Hematopoietic multipotent progenitor cell (in vitro differentiated cells): ENCODE data around the gene VPS35L. TPM values are rescaled to one million over a fixed set of nuclear protein-coding genes. Genes with fewer than 3 reads are reported as not detected.

Source experiments
- DNase-seq, 3 donors: peaks; one replicate each; pipeline ENCODE4 v3.0.0-alpha.2; 2011 to 2015; ENCODE audit warnings: low read depth in 2 of 3, low spot score in 2 of 3
- total RNA-seq: library from RNA; depleted of rRNA; stranded (reverse); fragments of >200 nt; gene quantifications from one replicate; pipeline ENCODE4 v1.2.3, GENCODE V29; 2012

Gene VPS35L
- total RNA-seq, 1 donor: 27.5 TPM

- DNase-seq: no peak
Observed at GRCh38 chr16:19741354-19741753, 185.9 kb downstream of the VPS35L start.

DNA sequence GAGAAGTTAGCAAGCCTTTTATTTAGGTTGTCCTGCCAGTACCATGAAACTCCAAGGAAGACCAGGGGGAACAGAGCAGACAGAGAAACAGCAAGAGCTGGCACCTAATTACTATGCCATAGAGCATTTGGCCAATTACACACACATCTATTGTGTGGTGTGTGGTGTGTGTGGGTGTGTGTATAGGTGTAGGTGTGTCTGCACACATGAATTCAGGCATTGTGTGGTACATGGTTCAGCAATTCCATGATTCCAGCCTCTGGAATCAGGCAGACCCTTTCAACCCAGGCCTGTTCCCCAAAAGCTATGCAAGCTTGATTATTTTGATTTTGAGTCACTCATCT is 188.3 kb downstream of the VPS35L start:
- DNase-seq: no peak

DNA sequence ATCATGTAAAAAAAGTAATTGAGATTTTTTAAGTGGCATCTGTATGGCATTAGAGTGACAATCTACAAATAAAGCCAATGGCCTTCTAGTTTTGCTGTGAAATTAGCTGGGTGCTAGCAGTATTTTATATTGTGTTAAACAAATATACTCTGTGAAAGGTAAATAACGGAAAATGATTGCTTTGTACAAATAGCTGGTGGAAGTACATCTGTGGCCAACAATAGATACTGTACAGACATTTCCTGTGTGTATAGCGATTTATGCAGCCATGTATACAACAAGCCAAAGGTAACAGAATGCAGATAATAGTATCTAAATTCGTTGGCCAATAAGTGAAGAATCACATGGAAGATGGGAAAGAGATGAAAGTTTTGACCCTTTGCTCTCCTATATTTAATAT is 189.2 kb downstream of the VPS35L start:
- no peak for DNase-seq

DNA sequence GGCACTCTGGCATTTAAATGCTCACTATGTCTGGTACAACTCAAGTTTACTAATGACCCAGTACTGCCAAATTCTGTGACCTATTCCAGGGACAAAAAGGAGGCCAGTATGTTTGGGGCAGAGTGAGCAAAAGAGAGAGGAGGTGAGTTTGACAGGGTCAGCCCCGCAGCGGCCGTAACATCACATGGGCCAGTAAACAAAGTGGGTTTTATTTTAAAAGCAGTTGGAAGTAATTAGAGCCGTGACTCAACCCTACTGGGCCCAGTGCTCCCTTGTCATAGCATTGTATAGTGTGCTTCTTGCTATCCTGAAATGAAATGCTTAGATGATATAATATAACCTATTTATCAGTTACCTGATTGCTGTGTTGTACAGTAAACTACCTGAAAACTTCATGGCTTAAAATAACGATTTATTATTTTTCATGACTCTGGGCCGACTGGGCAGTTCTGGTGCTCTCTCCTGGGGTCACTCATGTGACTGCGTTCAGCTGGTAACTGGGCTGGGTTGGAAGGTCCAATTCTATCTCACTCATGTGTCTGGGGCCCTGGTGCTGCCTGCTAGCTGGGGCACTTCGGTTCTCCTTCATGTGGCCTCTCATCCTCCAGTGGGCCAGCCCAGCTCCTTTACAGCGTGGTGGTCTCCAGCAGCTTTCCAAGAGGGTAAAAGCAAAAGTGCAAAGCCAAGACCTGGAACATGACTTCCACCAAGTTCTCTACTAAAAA is 189.9 kb downstream of the VPS35L start:
- DNase-seq: no peak

DNA sequence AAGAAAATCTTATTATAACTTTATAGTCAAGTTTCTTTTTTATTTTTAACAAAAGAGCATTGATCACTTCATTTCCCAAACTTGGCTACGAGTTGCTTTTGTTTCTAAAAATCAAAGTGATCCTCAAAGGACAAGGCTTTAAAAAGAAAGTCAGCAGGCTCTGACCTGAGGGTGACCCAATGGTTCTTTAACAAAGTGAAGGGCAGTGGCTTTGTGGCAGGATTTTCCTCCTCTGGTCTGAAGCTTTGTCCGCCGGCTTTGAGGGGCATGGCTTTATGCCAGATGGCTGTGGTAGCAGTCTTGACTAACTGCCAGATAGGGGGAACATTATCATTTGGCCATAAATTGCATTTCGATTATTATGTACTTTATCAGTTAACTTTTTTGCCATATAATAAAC is 191.1 kb downstream of the VPS35L start:
- peak in 1 of 3 donors; percentile 13 for DNase-seq

DNA sequence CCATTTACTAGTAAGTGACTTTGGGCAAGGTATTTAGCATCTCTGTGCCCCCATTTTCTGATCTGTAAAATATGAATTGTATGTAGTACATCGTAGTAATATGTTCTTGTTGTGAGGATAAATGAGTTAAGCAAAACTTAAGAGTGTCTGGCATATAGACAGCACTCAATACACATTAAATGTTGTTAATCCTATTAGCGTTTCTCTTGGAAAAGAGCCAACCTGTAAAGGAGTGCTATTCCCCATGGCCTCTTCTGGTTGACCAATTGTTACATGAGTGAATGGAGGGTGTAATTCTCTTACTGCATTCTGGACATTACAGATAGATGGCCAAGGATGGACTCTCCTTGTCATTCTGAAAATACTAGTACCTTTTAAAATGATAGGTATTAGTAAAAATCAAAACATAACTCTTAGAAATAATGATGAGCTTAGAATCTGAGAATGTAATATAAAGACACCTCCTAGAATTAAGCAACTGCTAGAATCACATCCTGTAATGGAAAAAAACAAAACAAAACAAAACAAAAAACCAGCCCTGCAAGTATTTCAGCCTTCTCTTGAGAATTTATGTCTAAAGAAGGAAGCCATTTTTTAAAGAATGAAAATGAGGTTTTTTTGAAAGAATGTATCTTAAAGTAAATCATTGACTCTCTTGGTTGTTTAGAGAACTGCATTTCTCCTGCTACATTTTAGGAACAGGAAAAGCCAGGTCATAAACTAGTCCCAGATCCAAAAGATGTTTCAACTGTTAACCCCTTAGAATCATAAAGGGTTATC is 193.1 kb downstream of the VPS35L start:
- no peak for DNase-seq

DNA sequence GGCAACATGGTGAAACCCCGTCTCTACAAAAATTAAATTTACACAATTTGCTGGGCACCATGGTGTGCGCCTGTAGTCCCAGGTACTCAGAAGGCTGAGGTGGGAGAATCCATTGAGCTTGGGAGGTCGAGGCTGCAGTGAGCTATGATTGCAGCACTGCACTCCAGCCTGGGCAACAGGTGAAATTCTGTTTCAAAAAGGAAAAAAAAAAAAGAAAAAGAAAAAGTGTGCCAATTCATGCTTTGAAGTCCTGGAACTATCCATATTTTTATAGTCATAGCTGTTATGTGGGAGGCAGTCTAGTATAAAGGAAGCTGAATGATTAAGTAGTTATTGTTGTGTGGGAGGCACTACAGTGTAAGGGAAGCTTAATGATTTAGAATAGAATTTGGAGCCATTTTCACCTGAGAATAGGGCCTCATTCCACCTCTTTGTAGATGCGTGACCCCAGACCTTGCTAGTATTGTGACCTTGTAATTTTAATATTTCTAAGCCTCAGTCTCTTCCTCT is 194.1 kb downstream of the VPS35L start:
- no peak for DNase-seq

Other genes with a start within 250 kb of the VPS35L start
- not detected for gene TMC5, start 137.8 kb upstream of the VPS35L start, total RNA-seq
- gene GDE1, start 33.6 kb upstream of the VPS35L start, total RNA-seq: 27.7 TPM
- 8.9 TPM for gene CCP110, start 31.8 kb upstream of the VPS35L start, total RNA-seq
- gene KNOP1, start 162.5 kb downstream of the VPS35L start, total RNA-seq: 4.3 TPM
- 2.7 TPM for gene IQCK, start 162.6 kb downstream of the VPS35L start, total RNA-seq